NCI-H226 (cell line): ENCODE data around the gene IL6ST.
A peak's percentile ranks its signal among the peaks of the same experiment; 100 is the strongest.

Source experiments
- DNase-seq: peaks from one replicate; pipeline ENCODE4 v3.0.0-alpha.2; 2015

Gene IL6ST

DNA sequence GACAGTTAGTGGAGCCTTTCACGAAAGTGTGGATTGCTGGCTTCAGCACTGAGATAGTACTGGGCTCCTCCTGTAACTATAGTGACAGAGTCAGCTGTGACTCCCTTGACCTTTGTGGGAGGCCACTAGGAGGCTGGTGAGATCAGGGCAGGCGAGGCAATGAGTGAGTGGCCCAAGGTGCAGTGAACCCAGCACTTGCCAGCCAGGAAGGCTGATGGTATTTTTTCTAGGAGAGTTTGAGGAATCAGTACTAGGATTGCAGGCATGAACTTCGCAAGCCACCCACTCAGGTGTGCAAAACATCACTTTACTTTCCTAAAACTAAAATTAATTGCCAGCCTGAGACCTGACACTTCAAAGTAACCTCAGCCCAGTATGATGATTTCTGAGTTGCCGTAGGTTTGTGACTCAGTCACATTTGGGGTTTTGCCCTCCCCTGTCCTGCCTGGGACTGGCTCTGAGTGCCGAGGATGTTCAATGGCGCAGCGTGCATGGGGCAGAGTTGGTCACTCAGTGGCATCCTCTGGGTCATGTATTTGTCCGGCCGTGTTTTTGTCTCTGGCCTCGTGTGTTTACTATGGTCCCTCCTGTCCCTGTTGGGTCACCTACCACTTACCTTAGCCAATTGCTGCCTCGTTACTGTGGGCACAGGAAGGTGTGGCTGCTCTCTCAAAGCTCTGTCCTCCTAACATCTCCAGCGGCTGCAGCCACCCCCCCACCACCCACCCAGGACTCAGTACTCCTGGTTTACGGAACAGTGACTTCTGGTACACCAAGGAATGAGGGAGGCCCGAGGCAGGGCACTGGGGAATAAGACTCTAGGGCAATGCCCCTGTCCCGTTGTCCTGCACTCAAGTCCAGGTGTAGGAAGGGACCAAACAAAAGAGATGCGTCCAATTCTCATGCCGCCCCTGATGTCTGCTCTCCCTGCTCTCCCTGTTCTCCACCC lies 76.4 kb downstream of the IL6ST start:
- no peak for DNase-seq

DNA sequence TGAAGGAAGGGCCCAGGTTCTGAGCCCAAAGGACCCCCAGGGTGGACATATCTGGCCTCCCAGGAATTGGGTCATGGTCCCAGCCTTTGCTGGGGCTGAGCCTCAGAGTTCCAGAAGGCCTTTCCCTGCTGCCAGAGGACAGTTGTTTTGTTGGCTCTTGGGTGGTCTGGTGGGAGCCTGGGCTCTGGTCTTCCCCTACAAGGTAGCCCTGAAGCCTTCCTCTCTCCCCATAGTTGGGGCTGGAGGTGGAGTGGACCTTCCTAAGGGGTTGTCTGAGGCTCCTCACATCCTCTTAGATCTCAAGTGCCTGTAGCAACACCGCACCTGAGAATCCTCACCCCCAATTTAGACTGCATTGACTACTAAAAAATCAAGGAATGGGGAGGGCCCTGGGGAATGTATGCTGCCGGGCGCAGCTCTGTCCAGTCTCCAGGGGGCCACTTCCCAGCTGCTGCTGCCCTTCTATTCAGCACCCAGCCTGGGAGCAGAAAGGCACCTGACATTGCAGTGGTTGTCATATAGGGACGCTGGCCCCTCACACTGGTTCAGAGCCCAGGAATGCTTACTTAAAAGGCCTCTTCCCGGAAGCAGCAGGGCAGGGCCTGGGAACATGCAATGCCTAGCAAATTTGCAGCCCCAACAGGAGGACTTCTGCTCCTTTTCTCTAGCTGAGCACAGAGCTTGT lies 77.2 kb downstream of the IL6ST start:
- DNase-seq = no peak

DNA sequence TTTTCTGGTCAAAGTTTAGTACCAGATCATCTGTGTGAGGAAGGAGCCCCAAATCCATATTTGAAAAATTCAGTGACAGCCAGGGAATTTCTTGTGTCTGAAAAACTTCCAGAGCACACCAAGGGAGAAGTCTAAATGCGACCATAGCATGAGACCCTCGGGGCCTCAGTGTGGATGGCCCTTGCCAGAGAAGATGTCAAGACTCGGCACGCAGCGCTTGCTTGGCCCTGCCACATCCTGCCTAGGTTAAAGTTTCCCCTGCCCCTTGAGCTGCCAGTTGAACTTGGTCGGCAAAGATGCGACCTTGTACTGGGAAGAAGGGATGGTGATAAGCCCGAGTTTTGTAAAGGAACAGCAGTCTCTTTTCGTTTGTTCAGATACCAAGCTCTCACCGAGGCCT lies 77.8 kb downstream of the IL6ST start:
- no peak for DNase-seq

GRCh38 chr5:55915783-55916182 lies 79.0 kb downstream of the IL6ST start:
- no peak for DNase-seq

DNA sequence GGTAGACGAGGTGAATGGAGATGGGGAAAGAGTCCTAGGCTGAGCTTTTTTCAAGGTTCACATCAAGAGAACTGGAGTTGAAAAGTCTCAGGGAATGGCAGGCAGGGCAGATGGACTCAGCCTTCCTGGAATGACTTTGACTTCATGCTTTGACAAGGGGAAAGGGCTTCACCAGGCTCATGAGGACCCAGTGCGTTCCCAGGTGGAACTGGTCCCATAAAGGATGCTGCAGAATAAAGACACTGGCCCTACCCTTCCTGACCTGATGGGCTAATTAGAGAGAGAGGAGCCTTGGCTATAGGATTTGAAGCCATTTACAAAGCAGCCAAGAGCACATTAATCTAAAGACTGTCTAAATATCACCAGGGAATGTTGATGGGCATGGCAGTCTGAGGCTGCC lies 79.8 kb downstream of the IL6ST start:
- no peak for DNase-seq

- no peak for DNase-seq
Observed at GRCh38 chr5:55913466-55914413, 81.0 kb downstream of the IL6ST start.

DNA sequence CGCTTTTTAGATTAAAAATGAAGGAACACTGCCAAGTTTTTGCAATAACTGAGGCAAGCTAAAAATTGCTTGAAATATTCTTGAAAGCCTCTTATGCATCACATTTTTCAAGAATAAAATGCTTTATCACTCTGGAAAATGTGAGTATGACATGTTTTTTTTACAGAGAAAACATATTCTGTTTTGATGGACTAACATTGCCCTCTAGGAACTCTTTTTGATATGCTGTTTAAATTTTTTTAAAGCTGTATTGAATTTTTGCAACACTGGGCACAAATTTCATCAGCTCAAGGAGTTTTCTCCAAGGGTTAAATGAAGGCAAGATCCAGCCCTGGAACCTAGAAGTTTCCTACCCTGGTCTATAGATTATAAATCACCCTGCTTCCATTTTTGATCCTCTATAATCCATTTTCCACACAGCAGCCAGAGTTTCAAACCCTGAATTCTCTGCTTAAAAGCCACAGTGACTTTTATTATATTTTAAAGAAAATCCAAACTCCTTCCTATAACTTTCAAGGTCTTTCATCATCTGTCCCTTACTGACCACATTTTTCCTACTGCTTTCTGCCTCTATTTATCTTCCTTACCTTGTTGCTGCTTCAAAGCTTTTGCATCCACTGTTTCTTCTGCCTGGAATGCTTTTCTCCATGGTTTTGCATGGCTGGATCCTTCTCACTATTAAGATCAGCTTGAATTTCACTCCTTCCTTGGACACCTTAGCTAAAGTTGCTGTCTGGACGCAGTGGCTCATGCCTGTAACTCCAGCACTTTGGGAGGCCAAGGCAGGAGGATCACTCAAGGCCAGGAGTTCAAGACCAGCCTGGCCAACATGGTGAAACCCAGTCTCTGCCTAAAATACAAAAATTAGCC lies 82.7 kb downstream of the IL6ST start:
- no peak for DNase-seq

GRCh38 chr5:55908804-55909203 lies 86.0 kb downstream of the IL6ST start:
- DNase-seq = no peak

DNA sequence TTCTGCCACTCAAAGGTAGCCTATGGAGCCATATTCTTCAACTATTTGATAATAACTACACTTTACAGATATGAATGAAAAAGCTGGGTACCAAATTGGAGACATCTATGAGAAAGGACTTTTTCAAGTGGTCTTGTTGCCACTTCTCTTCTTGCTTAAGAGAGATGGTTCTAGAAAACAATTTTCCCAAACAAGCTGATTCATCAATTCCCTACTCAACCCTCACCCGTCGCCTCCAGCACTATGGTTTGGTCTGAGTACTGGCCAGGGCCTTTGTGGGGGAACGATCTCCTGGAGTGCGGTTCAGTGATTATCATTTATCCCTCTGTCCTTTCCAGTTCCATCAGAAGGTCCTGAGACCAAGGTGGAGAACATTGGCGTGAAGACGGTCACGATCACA lies 86.8 kb downstream of the IL6ST start:
- DNase-seq = no peak

DNA sequence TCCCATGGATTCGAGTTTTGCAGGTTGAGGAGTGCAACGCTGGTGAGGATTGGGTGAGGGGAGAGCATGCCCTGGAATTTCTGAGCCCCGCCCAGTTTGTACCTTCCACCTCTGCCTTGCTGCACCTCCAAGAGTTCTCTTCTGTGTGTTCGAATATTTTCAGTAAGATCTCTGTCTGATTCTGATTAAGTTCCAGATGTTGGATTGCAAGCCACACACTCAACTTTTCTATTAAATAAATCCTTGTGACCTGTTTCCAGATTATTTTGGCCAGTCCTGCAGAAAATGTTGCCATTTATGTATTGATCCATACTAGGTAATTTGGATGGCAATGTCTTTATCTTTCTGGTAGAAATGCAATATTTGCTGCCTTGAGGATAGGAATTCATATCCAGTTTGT lies 89.5 kb downstream of the IL6ST start:
- DNase-seq = no peak

- DNase-seq = no peak
Observed at GRCh38 chr5:55904152-55904551, 90.6 kb downstream of the IL6ST start.

GRCh38 chr5:55903121-55903701 lies 91.6 kb downstream of the IL6ST start:
- peak; percentile 27 for DNase-seq

DNA sequence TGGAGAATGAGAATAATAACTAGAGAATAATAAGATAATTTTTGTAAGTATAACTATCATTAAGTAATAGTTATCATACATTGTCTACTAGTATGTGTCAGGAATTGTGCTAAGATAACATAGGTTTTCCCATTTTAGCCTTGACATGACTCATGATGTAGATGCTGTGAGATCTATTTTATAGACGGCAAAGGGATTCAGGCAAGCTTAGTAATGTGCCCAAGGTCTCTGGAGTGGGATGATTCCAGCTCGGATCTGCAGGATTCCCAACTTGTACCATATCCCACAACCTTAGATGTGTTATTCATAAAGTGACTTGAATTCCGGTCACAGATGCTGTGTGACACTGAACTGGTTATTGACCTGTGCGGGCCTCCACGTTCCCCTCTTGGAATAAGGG lies 92.1 kb downstream of the IL6ST start:
- DNase-seq = peak; percentile 11

DNA sequence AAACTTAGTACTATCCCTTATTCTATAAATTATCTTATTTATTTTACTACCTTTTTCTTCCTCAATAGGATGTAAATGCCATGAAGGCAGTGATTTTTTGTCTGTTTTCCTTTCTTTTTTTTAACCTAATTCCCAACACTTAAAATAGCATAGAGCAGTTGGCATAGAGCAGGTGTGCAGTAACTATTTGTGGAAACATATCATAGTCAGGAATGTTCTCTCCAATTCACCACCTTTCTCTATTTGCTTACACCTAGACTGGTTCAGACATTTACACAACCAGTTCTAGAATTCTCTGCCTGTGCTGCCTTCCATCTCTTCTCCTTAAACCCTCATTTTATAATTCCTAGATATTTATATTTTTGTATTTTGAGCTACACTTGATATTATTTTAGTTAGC lies 94.0 kb downstream of the IL6ST start:
- no peak for DNase-seq

DNA sequence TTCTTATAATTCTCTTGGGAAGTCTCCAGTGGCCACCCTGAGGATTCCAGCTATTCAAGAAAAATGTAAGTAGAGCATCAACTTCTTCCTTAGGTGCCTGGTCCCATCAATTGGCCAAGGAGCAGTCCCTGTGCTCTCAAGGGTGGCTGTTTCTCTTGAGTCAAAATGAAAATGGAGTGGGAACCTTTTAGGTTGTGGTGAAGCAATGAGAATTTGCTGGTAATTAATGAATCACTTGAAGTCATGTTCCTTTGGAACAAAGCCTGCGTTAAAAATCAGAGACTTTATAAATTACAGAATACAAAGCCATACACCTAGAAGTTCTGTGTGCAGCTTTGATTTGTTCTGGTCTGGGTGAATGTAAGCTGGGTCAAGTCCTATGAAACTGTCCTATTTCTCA lies 94.7 kb downstream of the IL6ST start:
- DNase-seq = no peak

GRCh38 chr5:55899344-55899743 lies 95.4 kb downstream of the IL6ST start:
- DNase-seq = peak; percentile 54

- peak; percentile 96 for DNase-seq
Observed at GRCh38 chr5:55897905-55898304, 96.9 kb downstream of the IL6ST start.

DNA sequence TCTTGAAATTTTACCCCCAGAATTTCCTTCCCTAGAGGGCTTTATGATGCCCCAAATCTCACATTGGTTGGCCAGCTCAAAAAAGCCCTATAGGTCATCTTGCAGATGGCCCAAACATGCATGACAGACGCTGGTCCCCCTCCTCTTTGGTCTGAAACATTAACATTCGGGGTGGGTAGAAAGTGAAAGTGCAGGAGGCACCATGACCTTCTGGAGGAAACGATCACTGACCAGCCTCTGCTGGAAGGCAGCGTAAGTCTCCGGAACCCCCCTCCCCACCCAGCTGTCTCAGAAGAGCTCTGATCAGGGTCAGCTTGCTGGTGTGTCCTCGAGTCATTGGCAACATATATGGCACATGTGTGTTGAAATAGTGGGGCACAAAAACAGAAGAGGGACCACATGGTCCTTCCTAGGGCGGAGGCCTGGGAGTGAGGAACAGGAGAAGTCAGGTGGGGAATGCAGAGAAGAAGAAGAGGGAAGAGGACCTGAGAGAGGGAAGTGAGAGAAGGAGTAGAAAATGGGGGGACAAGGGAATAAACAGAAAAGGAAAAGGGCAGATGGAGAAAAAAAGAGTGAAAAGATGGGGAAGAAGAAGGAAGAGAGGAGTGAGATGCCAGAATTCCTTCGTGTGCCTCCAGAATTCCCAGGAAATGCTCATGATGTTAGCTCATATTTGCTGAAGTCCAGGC lies 97.4 kb downstream of the IL6ST start:
- no peak for DNase-seq

DNA sequence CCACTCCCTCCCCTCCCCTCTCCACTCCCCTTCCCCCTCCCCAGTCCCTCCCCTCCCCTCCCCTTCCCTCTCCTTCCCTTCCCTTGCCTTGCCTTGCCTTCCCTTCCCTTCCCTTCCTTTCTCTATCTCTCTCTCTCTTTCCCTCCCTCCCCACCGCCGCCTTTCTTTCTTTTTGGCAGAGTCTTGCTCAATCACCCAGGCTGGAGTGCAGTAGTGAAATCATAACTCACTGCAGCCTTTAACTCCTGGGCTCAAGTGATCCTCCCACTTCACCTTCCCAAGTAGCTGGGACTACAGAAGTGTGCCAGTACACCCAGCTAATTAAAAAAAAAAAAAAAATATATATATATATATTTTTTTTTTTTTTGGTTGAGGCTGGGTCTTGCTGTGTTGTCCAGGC lies 98.1 kb downstream of the IL6ST start:
- DNase-seq = peak; percentile 78

DNA sequence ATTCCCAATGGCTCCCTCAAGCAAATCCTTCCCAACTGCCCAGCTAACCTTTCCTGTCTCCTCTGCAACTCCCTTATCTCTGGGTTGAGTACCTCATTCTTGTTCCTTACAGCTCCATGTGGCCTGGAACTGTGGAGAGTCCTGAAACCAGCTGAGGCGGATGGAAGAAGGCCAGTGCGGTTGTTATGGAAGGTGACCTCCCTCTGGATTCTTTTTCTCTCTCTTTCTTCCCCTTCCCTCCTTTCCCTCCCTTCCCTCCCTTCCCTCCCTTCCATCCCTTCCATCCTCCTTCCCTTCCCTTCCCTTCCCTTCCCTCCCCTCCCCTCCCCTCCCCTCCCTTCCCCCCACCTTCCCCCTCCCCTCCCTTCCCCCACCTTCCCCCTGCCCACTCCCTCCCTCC lies 98.5 kb downstream of the IL6ST start:
- DNase-seq = no peak

- no peak for DNase-seq
Observed at GRCh38 chr5:55895346-55895745, 99.4 kb downstream of the IL6ST start.
